Stimulated activated CD8-positive, alpha-beta memory T cell treated with anti-CD3 and anti-CD28 coated beads, Interleukin-15, amount 100 ng/mL, for 48 hours (primary cell): Measurements from ENCODE around the gene NCLN.
"Not testable (repeated sequence)": the region's sequence is repeated elsewhere in the genome, so short reads cannot be mapped to it uniquely, and the experiment has no call there.

Source experiments
- DNase-seq, 2 donors: peaks; one replicate each; pipeline ENCODE4 v3.0.0-alpha.2; 2020; ENCODE audit warnings: low read depth in 2 of 2

Gene NCLN

DNA sequence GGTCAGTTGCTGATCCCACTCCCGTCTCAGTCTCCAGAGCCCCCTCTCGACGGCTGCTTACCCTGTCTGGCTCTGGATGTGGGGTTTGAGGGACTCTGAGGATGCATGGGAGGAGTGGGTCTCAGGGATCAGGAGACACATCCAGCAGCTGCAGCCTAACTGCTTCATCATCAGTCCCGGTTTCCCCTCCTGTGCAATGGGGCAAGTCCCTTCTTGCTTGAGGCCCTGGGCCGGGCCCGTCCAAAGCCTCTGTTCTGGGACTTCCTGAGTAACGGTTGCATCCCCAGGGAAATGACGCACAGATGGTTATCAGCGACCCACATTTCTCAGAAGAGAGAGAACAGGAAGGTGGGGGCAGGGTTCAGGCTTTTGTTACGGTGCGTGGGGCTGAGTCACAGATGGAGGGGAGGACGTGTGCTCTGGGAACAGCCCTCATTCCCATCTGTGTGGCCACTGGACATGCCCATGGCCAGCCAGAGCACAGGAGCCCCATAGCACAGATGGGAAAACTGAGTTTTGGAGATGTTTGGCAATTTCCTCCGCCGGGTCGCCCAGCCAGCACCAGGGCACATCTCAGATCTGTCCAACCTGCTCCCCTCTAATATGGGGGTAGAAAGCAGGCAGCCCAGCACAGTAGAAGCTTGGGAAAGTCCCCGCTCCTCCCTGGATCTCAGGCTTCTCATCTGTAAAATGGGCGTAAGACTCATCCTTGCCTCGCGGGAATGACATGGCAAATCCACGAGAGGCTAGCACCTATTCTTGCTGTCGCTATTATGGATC is 30.6 kb upstream of the NCLN start:
- DNase-seq: peak; percentile 80 to 84

DNA sequence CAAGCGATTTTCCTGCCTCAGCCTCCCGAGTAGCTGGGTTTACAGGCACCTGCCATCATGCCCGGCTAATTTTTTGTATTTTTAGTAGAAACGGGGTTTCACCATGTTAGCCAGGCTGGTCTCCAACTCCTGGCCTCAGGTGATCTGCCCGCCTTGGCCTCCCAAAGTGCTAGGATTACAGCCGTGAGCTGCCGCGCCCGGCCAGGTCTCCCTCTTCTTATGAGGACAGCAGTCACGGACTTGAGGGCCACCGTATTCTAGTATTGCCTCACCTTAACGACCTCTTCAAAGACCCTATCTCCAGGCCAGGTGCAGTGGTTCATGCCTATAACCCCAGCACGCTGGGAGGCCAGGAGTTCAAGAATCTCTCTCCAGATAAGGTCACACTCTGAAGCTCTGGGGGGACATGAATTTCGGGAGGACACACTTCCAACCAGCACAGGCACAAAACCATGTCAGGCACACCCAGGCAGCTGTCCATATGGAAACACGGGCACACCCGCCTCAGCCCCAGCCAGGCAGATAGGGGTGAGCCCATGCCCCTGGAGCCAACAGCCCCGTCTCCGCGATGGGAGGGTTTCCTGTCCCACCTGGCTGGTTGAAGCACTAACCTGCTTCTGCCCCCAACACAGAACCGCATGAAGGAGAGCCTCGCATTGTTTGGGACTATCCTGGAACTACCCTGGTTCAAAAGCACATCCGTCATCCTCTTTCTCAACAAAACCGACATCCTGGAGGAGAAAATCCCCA is 28.5 kb upstream of the NCLN start:
- no peak for DNase-seq

DNA sequence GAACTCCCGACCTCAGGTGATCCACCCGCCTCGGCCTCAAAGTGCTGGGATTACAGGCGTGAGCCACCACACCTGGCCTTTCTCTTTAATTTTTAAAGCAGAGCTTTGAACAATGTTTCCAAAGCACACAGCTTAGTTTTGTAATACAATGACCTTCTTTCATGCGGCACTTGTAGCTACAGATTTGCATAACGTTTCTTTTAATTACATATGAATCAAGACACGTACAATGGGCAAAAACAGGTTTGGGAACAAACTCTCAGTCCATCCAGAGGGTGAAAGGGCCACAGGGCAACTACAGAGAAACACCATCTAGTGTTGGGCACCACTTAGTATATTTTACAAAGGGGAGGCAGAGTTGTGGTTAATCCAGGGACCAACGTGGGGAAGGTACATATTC is 26.2 kb upstream of the NCLN start:
- DNase-seq: no peak

DNA sequence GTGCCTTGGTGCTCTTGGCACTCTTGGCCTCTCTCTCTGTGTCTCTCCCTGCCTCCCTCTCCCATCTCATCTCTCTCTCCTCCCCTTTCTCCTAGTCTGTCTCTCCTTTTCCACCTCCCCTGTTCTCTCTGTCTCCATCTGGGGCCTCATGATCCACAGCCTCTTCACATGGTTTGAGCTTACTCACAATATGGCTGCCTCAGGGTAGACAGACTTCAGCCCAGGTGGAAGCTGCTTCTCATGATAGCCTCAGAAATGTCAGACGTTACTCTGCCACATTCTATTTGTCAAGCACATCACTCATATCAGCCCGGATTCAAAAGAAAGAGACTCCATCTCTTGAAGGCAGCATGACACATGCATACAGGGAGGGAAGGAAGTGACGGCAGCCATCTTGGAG is 25.5 kb upstream of the NCLN start:
- no peak for DNase-seq

DNA sequence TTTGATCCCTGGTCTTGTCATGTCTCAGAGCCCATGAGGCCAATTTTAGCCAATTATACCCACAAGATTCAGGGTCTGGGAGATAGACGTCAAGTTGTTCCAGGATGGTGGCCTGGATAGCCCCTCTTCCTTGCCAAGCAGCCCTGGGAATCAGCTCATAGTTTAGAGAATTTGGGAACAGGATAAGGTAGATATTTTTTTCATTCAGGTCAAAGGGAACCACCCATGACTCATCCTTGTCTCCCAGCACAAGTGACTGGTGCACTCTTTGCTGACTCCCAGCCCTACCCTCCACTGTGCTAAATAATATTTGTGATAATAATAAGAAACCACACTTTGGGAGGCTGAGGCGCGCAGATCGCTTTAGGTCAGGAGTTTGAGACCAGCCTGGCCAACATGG is 24.3 kb upstream of the NCLN start:
- no peak for DNase-seq

DNA sequence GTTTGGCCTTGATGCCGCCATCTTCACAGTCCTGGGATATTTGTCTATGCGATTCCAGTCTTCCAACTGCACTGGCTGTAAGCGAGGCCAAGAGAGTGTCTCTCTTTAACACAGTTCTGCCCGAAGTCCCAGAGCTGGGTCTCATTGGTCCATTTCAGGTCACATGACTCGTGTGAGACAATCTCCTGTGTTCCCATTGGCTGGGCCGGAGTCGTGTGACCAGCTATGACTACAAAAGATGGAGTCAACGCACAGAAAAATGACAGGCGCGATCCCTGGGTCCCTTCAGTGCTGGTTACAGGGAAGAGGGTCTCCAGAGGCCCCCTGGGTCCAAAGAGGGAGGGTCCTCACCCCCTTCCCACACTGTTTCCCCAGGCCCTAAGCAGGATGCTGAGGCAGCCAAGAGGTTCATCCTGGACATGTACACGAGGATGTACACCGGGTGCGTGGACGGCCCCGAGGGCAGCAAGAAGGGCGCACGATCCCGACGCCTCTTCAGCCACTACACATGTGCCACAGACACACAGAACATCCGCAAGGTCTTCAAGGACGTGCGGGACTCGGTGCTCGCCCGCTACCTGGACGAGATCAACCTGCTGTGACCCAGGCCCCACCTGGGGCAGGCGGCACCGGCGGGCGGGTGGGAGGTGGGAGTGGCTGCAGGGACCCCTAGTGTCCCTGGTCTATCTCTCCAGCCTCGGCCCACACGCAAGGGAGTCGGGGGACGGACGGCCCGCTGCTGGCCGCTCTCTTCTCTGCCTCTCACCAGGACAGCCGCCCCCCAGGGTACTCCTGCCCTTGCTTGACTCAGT is 23.1 kb upstream of the NCLN start:
- no peak for DNase-seq

DNA sequence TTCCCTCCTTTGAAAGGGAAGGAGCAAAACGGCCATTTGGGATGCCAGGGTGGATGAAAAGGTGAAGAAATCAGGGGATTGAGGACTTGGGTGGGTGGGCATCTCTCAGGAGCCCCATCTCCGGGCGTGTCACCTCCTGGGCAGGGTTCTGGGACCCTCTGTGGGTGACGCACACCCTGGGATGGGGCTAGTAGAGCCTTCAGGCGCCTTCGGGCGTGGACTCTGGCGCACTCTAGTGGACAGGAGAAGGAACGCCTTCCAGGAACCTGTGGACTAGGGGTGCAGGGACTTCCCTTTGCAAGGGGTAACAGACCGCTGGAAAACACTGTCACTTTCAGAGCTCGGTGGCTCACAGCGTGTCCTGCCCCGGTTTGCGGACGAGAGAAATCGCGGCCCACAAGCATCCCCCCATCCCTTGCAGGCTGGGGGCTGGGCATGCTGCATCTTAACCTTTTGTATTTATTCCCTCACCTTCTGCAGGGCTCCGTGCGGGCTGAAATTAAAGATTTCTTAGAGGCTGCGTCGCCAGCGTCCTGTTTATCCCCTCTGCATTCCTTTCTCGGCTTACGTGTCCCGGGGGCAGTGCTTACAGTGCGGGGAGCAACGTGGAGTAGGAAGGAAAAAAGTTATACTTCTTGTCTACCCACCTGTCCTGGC is 22.4 kb upstream of the NCLN start:
- peak in 1 of 2 donors; percentile 40 for DNase-seq

DNA sequence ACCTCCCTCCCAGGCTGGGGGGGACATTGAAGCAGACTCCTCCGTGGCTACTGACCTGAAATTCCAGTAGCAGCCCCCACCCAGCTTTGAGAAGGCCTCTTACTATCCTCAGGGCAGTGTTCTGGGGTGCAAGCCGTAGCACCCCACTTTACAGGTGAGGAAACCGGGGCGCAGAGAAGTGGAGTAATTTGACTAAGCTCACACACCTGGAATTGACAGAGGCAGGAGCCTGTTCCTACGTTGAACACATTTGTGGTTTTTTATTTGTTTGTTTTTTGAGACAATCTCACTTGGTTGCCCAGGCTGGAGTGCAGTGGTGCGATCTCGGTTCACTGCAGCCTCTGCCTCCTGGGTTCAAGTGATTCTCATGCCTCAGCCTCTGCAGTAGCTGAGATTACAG is 21.8 kb upstream of the NCLN start:
- no peak for DNase-seq

DNA sequence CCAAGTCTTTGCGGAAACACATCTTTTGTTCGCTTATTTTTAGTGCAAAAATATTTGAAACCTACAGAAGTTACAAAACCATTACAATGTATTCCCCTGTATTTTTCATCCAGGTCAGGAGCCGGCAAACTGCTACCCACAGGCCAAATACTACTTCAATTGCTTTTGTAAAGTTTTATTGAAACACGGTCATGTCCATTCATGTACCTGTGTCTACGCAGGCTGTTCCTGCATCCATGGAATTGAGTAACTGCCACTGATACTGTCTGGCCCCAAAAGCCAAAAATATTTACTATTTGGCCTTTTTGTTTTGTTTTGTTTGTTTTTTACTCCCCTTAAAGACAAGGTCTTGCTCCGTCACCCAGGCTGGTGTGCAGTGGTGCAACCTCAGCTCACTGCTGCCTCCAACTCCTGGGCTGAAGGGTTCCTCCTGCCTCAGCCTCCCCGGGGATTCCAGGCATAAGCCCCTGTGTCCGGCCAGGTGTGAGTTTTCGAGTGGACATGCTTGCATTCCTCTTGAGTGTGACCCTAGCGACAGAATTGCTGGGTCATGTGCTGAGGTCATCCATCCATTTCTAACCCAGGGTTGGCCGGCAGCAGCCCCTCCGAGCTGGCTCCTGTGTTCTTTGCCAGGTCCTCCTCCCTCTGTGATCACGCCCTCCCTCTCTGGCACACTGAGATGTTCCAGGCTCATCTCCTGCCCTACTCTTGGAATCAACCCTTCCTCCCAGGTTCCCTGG is 18.0 kb upstream of the NCLN start:
- no peak for DNase-seq

DNA sequence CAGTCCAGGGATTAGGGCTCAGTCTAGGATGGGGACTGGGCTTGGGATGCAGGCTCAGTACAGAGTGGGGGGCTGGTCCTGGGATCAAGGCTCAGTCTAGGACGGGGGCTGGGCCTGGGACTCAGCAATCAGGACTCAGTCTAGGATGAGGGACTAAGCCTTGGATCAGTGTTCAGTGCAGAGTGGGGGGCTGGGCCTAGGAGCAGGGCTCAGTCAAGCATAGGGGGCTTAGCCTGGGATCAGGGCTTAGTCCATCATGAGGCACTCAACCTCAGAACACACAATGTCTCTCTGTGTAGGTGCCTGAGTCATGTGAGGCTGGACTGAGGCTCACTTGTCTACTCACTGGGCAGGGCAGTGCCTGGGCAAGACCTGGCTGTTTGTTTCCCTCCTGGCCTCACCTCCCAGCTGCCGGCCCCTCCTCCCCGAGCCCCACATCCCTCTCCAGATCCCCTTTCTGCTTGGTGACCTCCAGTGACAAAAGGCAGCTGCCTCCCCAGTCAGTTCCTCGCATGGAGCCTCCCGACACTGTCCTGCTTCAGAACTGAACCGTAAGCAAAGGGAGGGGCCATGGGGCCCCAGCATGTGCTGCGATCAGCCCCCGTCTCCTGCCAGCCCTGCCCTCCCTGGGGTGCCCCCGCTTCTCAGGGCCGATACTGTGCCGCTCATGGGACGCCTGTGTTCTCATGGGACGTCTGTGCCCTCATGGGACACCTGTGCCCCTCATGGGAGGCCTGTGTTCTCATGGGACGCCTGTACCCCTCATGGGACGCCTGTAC is 13.6 kb upstream of the NCLN start:
- DNase-seq: no peak

DNA sequence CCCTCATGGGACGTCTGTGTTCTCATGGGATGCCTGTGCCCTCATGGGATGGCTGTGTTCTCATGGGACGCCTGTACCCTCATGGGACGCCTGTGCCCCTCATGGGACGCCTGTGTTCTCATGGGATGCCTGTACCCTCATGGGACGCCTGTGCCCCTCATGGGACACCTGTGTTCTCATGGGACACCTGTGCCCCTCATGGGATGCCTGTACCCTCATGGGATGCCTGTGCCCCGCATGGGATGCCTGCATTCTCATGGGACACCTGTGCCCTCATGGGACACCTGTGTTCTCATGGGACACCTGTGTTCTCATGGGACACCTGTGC is 13.1 kb upstream of the NCLN start:
- DNase-seq: not testable (repeated sequence)

DNA sequence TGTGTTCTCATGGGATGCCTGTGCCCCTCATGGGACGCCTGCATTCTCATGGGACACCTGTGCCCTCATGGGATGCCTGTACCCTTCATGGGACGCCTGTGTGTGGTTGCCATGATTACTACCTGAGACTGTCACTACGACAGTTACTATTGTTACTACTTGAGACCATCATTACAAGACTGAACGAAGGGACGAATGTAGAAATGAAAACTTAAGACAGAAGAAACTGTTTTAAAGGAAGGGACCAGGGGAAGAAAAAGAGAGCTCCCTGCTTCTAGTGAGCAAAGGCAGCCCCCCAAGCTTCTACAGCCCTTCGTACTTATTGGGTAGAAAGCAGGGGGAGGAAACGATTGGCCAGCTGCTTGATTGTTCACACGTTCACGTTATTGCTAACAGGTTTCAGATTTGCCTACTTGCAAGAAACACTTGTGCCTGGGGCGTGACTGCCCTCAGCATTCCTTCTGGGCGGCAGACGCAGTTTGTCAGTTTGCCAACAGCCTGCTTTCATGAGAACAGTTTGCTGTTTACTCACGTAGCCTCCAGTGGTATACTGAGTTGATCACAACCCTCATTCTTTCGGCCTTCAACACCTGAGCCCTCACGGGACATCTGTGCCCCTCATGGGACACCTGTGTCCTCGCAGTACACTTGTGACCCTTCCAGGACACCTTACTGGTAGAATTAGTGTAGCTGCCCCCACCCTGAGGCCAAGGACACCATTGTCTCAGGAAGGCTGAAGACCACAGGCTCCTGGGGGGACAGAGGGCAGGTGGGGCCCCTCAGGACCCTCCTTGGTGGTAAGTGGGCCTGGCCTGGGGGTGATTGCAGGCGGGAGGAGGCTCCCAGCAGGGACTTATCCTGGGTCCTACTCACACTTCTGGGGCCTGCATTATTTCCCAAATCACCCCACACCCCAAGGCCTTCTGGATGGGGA is 9.7 kb upstream of the NCLN start:
- DNase-seq: no peak

DNA sequence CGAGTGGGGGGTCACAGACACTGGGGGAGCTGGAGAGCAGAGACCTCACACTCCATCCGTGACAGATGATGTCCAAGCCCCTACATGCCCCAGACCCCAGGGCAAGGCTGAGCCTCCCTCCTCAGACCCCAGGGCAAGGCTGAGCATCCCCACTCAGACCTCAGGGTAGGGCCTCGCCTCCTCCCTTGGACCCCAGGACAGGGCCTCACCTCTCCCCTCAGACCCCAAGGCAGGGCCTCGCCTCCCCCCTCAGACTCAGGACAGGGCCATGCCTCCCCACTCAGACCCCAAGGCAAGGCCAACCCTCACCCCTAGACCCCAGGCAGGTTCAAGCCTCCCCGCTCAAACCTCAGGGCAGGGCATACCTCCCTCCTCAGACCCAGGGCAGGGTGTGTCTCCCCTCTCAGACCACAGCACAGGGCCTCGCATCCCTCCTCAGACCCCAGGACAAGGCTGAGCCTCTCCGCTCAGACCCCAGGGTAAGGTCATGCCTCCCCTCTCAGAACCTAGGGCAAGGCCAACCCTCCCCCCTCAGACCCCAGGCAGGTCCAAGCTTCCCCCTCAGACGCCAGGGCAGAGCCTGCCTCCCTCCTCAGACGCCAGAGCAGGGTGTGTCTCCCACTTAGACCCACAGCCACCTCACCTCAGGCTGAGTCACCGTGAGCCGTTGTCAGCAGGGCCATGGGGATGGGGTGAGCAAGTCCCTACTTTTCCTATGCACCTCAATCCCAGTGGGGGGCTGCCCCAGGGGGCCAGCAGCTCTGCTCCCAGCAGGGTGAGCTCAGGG is 8.8 kb upstream of the NCLN start:
- peak; percentile 68 to 69 for DNase-seq

DNA sequence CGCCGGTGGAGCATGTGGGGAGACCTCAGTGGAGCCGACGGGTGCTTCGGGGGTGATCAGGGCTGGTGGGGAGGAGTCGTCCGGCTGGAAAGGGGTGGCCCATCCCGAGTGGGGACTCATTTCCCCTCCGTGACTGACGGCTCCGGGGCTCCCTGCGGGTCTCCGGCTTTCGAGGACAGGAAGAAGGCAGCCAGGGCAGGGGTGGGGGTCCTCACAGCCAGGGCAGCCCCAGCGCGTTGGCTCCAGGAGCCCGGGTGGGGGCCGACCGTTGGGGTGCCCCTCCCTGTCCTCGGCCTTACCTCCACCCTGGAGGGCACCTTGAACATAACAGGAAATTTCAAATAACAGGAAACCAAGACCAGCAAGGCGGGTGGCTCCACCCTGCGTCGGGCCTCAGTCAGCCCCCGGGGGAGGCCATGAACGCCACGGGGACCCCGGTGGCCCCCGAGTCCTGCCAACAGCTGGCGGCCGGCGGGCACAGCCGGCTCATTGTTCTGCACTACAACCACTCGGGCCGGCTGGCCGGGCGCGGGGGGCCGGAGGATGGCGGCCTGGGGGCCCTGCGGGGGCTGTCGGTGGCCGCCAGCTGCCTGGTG is 7.3 kb upstream of the NCLN start, which contains the start of gene S1PR4:
Gene S1PR4 (plus strand): TSS at position 393 of the 596 bp plus-strand sequence. CDS start 24 bp downstream, at position 417.
- peak; percentile 54 to 56 for DNase-seq

DNA sequence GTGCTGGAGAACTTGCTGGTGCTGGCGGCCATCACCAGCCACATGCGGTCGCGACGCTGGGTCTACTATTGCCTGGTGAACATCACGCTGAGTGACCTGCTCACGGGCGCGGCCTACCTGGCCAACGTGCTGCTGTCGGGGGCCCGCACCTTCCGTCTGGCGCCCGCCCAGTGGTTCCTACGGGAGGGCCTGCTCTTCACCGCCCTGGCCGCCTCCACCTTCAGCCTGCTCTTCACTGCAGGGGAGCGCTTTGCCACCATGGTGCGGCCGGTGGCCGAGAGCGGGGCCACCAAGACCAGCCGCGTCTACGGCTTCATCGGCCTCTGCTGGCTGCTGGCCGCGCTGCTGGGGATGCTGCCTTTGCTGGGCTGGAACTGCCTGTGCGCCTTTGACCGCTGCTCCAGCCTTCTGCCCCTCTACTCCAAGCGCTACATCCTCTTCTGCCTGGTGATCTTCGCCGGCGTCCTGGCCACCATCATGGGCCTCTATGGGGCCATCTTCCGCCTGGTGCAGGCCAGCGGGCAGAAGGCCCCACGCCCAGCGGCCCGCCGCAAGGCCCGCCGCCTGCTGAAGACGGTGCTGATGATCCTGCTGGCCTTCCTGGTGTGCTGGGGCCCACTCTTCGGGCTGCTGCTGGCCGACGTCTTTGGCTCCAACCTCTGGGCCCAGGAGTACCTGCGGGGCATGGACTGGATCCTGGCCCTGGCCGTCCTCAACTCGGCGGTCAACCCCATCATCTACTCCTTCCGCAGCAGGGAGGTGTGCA is 6.6 kb upstream of the NCLN start:
- DNase-seq: no peak

DNA sequence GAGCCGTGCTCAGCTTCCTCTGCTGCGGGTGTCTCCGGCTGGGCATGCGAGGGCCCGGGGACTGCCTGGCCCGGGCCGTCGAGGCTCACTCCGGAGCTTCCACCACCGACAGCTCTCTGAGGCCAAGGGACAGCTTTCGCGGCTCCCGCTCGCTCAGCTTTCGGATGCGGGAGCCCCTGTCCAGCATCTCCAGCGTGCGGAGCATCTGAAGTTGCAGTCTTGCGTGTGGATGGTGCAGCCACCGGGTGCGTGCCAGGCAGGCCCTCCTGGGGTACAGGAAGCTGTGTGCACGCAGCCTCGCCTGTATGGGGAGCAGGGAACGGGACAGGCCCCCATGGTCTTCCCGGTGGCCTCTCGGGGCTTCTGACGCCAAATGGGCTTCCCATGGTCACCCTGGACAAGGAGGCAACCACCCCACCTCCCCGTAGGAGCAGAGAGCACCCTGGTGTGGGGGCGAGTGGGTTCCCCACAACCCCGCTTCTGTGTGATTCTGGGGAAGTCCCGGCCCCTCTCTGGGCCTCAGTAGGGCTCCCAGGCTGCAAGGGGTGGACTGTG is 5.9 kb upstream of the NCLN start:
- DNase-seq: no peak
